ENCODE measurements around the gene WWP2. TPM values are rescaled to one million over a fixed set of nuclear protein-coding genes. Genes with fewer than 3 reads are reported as not detected.
"Not testable (repeated sequence)": the region's sequence is repeated elsewhere in the genome, so short reads cannot be mapped to it uniquely, and the experiment has no call there.

Gene WWP2
- total RNA-seq, 1 donor from 2014 or later: 16.9 TPM

DNA sequence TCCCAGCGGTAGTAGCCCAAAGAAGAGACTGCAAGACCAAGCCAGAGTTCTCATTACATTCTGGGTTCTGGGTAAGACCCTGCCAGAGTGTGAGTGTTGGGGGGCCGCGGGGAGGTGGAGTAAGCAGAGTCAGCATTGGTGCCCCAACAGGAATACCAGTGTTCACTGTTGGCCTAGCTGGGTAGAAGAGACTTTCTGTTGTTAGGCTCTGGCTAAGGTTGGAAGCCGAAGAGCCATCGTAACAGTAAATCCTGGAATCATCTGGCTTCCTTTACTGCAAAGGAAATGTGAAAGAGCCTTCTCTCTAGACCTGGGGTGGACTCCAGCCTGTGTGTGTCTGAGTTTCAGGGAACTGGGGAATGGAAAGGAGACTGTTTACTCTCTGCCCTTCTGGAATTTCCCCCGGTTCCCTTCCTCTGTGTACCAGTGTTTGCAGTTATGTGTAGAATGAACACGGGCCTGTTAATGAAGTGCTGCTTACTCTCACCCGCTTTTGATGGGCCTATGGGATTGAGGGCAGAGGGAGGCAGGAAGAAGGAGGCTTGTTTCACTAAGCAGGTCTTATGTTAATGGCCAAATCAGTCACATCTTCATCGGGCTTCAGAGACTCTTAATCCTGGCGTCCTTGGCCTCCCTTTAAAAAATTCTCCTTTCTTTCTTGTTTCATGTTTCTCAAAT lies 68.5 kb downstream of the WWP2 start:
- peak in 1 of 2 donors; percentile 68 for DNase-seq (ENCODE audit: low read depth in 2 of 2)

DNA sequence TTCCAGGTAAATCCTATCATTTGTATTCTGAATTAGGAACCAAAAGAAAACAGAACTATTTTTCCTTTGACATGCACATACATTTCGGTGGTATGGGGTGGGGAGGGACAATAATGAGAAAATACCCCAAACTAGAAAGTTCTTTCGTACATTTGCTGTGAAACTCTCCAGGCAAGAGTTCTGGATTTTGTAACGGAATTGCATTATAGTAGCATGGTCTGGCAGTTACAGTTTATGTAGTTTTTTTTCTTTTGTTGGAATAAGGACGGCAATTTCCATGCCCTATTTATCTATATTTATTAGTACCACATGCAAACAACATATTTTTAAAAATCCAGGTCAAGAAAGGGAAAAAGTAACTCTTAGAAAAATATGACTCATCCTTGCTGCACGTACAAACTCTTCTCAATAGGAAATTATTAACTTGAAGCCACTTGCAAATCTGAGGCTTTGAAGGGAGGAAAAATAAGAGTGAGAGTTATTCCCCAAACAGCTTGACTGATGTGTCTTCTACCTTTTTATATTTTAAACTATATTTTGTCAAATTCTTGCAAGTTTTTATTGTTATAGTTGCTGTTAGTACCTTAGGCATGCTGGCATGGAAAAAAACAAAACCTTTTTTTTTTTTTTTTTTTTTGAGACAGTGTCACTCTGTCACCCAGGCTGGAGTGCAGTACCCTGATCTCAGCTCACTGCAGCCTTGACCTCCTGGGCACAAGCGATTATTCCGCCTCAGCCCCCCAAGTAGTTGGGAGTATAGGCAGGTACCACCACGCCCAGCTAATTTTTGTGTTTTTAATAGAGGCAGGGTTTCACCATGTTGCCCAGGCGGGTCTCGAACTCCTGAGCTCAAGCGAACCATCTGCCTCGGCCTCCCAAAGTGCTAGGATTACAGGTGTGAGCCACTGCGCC lies 69.3 kb downstream of the WWP2 start:
- DNase-seq (ENCODE audit: low read depth in 2 of 2): peak in 1 of 2 donors; percentile 49

DNA sequence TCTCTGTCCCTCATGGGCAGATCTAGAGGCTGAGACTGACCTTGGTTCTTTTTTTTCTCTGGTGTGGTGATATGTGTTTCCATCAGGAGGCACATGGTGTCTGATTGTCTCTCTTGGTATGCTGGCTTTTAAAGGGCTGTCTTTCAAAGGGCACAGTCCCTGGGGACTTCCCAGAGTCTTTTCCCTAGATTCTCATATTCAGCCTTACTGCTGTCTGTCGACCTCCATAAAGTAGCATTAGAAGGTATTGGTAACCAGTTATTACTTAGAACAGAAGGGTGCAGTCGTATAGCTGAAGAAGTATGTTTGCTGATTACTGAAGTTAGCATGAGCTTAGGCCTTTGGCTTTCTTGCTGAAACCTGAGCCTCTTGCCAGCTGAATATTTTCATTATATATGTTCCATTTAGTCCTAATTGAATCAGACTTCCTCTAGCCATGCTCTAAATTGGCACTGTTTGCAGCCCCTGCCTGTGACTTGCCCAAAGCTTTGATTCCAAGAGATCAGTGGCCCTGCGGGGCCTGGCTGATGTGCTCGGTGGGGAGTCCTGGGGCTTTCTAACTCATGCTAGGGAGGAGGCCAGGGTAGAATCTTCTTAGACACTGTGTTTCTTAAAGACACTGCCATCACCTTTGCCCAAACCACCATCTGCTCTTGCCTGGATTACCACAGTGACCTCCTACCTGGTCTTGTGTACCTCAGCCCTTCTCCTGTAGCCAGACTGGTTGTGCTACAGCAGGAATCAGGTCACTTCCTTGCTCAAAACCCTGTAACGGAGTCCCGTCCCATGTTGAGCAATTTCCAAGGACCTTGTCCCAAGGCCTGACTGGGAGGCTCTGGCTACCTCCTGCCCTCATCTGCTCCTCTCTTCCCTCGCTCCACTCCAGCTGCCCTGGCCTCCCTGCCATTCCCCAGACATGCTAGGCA lies 71.5 kb downstream of the WWP2 start:
- peak in 1 of 2 donors; percentile 24 for DNase-seq (ENCODE audit: low read depth in 2 of 2)

DNA sequence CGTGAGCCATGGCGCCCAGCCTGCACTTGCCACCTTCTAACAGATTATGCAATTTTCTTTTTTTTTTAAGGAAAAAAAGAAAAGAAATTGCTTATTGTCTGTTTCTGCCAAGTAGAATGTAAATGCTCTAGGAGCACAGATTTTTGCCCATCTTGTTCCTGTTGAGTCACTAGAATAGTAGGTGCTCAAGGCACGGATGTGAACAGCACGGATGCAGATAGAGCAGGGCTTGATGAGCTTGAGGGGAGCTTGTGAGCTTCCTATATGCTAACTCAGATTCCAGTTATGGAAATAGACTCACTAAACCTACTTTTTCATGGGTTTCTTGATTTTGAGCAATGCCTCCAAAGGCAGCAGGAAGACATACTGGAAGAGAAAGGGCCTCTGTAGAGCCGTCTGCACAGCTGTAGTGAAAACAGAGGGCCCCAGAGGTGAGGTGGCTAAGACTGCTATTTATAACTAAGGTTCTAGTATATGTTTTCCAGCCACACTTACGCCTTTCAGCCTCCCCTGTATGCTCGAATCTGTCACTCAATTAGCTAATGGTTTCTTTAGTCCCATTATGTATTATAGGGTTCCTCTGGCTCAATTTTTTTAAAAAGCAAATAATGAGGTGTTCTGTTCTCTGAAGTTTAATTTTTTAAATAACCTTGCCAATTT lies 72.8 kb downstream of the WWP2 start:
- no peak for DNase-seq (ENCODE audit: low read depth in 2 of 2)

DNA sequence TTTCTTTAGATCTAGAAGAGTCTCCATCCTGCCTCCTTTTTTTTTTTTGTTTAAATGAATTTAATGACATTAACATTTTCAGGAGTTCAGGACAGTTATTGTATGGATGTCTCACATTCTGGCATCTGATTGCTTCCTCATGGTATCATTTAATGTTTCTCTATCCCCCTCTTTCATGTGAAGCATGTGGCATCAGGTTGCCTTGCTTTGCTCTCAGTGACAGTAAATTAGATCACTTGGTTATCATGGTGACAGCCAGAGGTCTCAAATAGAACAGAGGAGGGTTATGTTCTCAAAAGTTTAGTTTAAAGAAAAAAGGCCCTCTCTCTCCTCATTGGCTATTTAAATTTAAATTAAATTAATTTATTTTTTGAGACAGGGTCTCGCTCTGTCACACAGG lies 74.1 kb downstream of the WWP2 start:
- no peak for DNase-seq (ENCODE audit: low read depth in 2 of 2)

DNA sequence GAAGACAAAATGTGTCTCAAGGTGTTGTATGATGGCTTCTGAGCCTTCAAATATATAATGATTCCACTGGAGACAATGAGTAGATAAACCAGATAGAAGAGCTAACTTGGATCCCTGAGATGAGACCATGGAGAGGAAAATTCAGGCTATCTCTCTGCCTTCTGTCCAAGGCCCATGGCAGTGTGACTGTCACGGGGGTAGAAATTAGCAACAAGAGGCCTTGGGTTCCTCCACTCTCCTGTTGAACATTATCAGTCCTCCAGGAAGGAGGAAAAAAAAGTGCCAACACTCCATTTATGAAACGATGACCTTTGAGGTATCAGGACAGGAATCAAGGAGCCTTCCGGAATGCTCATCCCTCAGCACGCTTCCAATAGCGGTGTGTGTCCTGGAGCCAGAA lies 75.2 kb downstream of the WWP2 start:
- no peak for DNase-seq (ENCODE audit: low read depth in 2 of 2)

DNA sequence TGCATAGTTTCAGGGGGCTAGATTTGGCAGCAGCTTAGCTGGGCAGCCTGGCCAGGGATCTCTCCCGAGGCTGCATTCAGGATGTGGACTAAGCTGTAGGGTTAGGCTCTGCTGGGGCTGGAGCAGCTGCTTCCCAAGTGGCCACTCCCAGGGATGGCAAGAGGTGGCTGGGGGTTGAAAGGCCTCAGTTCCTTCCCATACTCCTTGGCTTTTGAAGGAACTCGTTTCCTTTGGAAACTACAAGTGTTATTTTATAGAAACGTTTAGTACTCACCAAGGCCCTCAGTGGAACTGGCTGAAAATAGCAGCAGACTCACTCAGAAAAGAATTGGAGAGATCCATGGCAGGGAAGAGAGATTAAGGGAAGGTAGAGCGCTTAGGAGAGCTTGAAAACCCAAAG lies 76.4 kb downstream of the WWP2 start:
- DNase-seq (ENCODE audit: low read depth in 2 of 2): peak in 1 of 2 donors; percentile 68

DNA sequence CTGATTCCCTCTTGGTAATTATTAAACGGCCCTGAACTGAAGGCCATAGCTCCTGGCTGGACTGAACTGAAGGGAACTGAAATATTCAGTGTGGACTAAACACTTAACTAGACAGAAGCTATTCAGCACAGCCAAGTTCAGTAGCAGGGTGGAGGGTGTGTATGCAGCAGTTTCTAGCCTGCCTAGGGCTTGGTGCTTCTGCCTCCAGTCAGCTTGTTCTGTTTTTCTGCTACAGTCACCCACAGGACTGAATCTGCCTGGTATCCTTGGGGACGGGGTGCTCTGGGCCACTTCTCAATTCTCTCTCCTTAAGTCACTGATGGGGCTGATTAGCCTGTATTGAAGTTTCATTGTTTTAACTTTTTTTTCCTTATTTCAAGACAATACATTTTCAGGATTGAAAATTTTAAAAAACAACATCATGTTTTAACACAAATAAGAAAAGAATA lies 77.1 kb downstream of the WWP2 start:
- DNase-seq (ENCODE audit: low read depth in 2 of 2): no peak

DNA sequence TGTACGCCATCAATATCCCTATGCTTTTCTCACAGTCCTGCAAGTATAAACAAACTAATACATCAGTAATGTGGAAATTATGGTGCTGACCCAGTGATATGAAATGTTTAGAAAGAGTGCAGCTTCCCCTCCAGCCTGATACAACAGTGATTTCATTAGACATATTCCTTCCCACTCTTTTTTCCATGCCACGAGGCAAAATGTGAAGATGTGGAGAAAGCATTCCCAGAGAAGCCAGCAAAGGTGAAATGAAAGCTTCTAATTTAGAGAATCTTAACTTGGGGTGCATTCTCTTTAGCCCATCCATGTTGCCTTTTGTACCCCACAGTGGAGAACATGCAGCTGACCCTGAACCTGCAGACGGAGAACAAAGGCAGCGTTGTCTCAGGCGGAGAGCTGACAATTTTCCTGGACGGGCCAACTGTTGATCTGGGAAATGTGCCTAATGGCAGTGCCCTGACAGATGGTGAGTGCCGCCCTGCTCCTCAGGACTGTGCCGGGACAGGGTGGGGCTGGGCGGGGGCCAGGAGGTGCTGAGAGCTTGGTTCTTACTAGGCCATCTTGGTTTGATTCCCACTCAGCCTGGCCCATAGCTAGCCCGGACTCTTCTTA lies 77.8 kb downstream of the WWP2 start:
- no peak for DNase-seq (ENCODE audit: low read depth in 2 of 2)

DNA sequence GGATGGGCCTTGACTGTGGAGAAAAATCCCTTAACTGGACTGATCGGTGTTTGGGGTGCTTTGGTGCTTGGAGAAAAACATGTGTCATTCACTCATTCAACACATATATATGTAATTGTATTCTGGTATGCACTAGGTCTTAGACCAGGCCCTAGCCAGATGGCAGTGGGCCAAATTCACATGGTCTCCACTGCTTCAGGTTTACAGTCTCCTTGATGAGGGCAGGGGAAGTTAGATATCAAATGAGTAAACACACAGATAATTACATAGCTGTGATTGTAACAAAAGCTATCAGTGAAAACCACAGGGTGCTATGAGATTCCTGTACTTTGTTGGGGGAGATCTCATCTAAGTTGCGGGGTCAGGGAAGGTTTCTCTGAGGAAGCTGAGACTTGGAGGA lies 78.8 kb downstream of the WWP2 start:
- DNase-seq (ENCODE audit: low read depth in 2 of 2): peak in 1 of 2 donors; percentile 75

DNA sequence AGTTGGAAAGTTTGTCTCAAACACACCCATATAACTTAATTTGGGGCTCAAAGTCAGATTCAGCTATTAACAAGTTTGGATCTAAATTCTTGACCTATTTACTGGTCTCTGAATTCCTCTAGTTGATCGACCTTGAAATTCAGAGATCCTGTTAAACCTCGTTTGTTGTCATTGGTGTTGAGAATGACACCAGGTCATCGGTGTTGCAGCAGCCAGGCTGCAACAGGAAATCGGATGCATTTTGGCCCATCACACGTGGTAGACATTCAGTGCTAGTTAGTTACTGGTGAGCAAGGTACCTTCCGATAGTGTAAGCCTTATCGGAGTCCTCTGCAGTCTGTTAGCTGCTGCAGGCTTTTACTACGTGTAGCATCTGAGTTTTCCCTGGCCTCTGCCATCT lies 82.3 kb downstream of the WWP2 start:
- no peak for DNase-seq (ENCODE audit: low read depth in 2 of 2)

DNA sequence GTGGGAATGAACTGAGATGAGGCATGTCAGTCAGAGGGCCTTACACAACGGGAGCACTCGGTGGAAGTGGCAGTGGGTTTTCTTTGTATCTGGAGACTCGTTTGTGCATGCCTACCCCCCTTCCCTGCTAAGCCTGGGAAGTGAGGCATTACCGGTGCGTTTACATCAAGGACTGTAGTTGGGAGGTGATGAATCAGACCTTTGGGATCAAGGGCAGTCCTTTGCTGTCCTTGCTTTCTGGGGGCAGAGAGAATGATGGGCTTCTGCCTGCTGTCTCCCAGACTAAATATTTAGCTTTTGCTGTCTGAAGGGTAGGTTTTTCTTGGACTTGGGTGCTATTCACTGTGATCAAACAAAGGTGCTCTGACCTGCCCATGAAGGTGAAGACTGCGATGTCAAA lies 83.0 kb downstream of the WWP2 start:
- no peak for DNase-seq (ENCODE audit: low read depth in 2 of 2)

DNA sequence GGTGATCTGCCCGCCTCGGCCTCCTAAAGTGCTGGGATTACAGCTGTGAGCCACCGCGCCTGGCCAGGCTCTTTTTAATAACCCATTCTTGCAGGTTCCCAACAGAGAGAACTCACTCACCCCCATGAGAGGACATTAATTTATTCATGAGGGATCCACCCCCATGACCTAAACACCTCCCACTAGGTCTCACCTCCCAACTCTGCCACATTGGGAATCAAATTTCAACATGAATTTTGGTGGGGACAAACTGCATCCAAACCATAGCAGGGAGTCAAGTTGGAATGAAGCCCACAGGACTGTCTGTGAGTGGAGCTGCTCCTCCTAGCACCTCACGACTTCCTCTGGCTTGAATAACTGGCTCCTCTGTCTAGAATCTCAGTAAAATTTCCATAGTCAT lies 85.5 kb downstream of the WWP2 start:
- DNase-seq (ENCODE audit: low read depth in 2 of 2): no peak

DNA sequence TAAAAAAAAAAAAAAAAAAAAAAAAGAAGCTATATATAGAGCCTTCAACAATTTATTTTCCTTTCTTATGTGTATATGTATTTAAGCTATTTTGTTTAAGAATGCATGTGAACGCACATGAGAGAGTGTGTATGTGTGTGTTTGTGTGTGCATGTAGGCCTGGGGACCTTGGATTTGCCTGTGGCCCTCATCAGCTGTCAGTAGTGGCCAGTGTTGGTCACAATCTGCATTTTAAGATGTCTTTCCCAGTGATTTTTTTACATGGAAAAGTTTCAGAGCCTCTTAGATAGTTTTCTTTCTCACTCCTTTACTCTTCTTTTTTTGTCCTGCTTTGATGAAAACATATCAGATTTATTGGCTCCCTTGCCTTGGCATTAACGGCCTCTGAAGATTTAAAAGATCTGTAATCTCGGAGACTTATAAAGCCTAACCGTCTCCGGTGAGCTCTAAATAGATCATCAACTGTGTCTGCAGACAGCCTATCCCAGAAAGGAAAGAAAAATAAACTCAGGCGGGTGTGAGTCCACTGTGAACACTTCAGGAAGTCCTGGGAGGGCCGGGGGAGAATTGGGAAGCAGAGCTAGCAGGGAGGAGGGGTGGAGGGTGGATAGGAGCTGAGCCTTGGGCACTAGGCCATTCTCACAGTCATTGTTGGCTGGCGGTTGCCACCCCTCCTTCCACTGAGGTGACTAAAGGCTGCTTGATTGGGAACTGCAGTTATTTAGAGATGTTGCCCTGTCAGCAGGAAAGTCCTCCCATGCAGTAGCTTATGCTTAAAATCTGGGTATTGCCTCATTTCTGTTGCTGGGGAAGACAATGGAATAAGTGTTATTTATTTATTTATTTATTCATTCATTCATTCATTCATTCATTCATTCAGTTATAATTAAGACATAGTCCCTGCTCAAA lies 86.8 kb downstream of the WWP2 start:
- DNase-seq (ENCODE audit: low read depth in 2 of 2): peak; percentile 67 to 94

DNA sequence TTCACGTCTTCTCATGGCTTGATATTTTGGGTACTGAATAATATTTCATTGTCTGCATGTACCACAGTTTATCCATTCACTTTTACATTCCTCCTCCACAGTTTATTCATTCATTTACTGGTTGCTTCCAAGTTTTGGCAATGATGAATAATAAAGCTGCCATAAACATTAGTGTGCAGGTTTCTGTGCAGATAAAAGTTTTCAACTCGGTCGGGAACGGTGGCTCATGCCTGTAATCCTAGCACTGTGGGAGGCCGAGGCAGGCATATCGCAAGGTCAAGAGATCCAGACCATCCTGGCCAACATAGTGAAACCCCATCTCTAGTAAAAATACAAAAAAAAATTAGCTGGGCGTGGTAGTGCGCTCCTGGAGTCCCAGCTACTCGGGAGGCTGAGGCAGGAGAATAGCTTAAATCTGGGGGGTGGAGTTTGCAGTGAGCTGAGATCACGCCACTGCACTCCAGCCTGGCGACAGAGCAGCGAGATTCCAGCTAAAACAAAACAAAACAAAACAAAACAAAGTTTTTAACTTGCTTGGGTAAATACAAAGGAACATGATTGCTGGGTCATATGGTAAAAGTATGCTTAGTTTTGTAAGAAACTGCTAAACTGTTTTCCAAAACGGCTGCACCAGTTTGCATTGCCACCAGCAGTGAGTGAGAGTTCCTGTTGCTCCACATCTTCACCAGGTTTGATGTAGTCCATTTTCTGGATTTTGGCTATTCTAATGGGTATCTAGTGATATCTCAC lies 89.5 kb downstream of the WWP2 start:
- no peak for DNase-seq (ENCODE audit: low read depth in 2 of 2)

DNA sequence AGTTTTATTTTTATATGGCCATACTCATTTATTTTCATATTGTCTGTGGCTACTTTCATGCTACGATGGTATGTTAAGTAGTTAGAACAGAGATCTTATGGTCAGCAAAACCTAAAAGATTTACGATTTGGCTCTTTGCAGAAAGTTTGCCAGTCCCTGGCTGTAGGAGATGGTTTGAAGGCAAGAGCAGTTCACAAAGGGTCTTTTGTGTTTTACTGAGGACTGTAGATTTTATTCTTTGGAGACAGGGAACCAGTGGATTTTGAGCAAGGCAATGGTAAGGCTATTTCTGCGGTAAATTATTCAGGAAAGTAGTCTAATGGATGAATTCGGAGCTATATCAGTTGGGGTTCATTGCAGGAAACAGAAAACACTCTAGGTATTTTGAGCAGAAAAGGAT lies 90.7 kb downstream of the WWP2 start:
- no peak for DNase-seq (ENCODE audit: low read depth in 2 of 2)

DNA sequence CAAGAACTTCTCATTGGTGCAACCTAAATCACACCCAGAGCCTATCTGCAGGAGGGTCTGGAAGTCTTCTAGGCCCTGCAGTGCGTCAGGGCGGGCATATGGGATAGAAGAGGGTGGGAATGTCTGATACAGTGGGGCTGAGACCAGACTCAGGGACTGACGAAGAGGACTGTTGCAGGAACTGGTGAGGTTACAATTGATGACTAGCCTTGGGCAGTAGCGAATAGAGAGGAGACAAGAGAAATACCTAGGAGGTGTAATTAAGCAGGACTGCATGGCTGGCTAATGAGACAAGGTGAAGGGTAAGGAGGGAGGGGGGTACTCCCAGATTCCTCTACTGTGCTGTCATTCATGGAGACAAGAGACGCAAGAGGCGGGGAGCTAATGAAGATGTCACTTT lies 91.3 kb downstream of the WWP2 start:
- DNase-seq (ENCODE audit: low read depth in 2 of 2): no peak

DNA sequence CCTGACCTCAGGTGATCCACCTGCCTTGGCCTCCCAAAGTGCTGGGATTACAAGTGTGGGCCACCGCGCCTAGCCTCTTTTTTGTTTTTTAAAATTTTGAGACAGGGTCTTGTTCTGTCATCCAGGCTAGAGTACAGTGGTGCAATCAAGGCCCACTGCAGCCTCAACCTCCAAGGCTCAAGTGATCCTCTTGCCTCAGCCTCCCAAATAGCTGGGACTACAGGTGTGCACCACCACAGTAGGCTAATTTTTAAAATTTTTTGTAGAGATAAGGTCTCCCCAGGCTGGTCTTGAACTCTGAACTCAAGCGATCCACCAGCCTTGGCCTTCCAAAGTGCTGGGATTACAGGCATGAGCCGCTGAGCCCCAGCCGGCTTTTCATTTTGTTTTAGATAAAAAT lies 92.6 kb downstream of the WWP2 start:
- not testable (repeated sequence) for DNase-seq (ENCODE audit: low read depth in 2 of 2)

DNA sequence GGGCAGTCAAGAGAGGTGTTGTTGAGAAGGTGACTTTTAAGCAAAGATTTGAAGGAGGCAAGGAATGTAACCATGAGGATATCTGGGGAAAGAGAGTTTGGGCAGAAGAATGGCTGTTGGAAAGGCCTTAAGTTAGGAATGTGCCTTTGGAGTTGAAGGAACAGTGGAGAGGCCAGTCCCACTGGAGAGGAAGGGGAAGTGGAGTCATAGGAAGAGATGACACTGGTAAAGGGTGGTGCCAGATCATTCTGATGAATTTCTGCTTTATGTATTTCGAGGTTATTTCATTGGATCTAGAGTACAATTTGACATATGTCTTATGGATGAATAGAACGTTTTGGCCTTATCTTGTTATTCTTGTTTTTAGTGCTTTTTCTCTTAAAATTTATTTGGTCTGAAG lies 93.5 kb downstream of the WWP2 start:
- peak in 1 of 2 donors; percentile 62 for DNase-seq (ENCODE audit: low read depth in 2 of 2)

Measured in dermis microvascular lymphatic vessel endothelial cell (primary cell).